ENCODE data around the gene SETD6. TPM values are rescaled to one million over a fixed set of nuclear protein-coding genes. Genes with fewer than 3 reads are reported as not detected.
"Not testable (repeated sequence)": the region's sequence is repeated elsewhere in the genome, so short reads cannot be mapped to it uniquely, and the experiment has no call there.

SETD6 gene
- total RNA-seq, 1 donor from 2014 or later: 25.0 TPM

DNA sequence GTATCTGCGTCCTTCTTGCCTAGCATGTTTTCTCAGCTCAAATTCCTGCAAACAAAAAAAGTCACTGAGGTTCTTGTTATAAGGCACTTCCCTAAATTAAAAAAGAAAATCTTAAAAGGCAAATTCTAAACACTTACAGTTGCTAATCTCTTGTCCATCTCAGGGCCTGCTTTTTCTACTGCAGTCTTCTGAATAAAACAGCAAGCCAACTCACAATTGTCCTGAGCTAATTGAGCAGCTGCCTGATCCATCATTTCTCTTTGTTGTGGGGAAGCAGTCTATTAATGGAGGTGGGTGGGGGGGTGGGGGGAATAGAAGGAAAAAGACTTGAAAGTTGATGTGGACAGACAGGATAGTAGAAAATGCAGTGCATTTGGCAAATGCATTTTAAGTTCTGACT lies 27.0 kb downstream of the SETD6 start:
- H3K4me3 ChIP-seq (ENCODE audit: low read depth, low read length): no peak overlapping the region
- no peak for DNase-seq (ENCODE audit: low read depth)
- TF ChIP-seq, protein P1, sequence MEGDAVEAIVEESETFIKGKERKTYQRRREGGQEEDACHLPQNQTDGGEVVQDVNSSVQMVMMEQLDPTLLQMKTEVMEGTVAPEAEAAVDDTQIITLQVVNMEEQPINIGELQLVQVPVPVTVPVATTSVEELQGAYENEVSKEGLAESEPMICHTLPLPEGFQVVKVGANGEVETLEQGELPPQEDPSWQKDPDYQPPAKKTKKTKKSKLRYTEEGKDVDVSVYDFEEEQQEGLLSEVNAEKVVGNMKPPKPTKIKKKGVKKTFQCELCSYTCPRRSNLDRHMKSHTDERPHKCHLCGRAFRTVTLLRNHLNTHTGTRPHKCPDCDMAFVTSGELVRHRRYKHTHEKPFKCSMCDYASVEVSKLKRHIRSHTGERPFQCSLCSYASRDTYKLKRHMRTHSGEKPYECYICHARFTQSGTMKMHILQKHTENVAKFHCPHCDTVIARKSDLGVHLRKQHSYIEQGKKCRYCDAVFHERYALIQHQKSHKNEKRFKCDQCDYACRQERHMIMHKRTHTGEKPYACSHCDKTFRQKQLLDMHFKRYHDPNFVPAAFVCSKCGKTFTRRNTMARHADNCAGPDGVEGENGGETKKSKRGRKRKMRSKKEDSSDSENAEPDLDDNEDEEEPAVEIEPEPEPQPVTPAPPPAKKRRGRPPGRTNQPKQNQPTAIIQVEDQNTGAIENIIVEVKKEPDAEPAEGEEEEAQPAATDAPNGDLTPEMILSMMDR (conservative IDR thresholded peaks at IDR 0.05; ENCODE audit: low read depth, low read length): no peak

DNA sequence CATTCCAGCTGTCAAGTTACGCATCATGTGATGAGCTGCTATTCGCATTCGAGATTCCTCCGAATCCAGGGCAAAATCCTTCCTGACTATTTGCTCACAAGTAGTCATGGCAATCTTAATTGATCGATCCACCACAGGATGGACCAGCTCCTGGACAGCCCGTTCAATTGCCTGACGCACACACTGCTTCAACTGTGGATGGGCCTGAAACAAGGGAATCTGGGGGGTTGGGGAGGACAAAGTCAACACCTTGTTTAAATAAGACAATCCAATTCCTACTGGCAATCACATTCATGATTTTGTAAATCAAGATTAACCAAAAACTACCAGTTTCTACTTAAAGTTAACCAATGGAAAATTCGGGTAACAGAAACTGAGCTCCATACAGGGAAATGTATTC lies 28.4 kb downstream of the SETD6 start:
- TF ChIP-seq, protein P1 (conservative IDR thresholded peaks at IDR 0.05; ENCODE audit: low read depth, low read length): no peak
- DNase-seq (ENCODE audit: low read depth): no peak
- H3K4me3 ChIP-seq (ENCODE audit: low read depth, low read length): no peak overlapping the region

DNA sequence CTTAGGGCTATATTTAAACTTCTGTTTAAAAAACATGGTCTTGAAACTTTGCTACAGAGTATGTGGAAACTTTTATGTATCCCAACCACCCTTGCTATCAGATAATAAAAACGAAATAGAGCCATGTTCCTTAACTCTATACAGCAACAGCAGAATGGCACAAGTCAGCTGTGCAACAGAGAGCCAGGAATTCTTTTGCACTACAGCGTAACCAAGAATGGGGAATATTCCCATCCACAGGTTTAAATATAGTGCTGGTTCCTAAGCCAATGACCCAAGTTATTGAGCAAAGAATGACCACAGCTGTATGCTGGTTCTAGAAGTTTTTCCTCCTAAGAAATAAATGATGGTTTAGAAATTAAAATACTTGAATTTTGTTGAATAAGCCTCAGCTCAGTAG lies 33.1 kb downstream of the SETD6 start:
- no peak overlapping the region for H3K4me3 ChIP-seq (ENCODE audit: low read depth, low read length)
- DNase-seq (ENCODE audit: low read depth): no peak
- TF ChIP-seq, protein P1 (conservative IDR thresholded peaks at IDR 0.05; ENCODE audit: low read depth, low read length): no peak

DNA sequence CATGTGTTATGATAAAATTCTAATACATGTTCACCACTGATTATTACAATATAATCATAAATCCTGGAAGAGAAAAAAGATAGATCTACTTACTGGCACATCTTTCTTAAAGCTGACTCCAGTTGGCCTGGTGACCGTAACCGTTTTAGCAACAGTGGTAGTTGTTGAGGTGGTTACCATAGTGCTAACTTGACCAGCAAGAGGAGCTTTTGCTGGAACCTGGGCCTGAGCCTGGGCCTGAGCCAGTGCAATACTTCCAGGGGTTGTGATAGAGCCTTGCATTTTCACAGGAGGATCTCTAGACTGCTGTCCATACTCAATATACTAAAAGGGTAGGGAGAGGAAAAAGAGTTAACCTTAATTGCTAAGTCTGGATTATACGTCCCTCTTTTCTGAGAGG lies 36.2 kb downstream of the SETD6 start:
- DNase-seq (ENCODE audit: low read depth): no peak
- H3K4me3 ChIP-seq (ENCODE audit: low read depth, low read length): no peak overlapping the region
- TF ChIP-seq, protein P1 (conservative IDR thresholded peaks at IDR 0.05; ENCODE audit: low read depth, low read length): no peak

DNA sequence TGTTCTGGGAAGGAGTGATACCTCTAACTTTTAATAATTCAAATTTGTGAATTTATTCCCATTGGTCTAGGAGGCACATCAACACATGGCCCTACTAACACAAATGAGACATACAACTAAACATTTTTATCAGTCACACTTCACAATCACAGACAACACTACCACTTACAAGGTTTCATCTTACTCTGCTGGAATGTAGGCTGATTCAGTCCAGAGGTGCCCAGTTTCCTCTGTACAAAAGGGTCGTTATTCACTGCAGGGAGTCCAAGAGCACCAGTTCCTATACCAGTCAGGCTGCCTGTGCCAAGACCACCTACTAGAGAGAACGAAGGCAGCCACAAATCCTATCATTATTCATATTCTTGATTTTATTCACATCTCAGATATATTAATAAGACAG lies 41.4 kb downstream of the SETD6 start:
- DNase-seq (ENCODE audit: low read depth): no peak
- TF ChIP-seq, protein P1 (conservative IDR thresholded peaks at IDR 0.05; ENCODE audit: low read depth, low read length): no peak
- H3K4me3 ChIP-seq (ENCODE audit: low read depth, low read length): no peak overlapping the region

DNA sequence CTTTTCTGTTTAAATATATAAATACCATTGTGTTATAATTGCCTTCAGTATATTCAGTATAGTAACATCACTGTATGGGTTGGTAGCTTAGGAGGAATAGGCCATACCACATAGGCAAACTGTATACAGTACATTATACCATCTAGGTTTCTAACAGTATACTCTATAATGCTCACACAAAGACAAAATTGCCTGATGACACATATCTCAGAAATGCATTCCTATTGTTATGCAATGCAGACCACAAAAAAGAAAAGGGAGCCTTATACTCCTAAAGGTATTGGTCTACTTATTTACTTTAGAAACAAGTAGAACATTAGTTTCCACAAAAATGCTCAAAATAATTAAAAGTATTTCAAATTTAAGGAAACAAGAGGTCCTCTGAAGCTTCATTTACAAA lies 47.9 kb downstream of the SETD6 start:
- H3K4me3 ChIP-seq (ENCODE audit: low read depth, low read length): no peak overlapping the region
- DNase-seq (ENCODE audit: low read depth): no peak
- TF ChIP-seq, protein P1 (conservative IDR thresholded peaks at IDR 0.05; ENCODE audit: low read depth, low read length): no peak

DNA sequence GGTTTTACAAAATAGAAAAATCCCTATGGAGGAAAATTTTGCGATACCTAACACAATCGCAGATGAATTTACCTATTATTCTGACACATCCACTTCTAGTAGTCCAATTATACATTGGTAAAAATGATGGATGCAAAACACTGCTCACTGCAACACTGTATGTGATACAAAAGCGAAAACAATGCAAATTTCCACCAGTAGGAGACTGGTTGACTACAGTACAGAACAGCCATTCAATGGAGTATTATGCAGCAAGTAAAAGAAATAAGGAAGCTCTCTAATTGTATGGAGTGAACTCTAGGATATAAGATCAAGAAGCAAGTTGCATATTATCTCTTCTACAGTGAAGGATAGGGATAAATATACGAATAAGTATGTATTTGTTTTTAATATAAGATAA lies 48.5 kb downstream of the SETD6 start:
- no peak for DNase-seq (ENCODE audit: low read depth)
- no peak overlapping the region for H3K4me3 ChIP-seq (ENCODE audit: low read depth, low read length)
- TF ChIP-seq, protein P1 (conservative IDR thresholded peaks at IDR 0.05; ENCODE audit: low read depth, low read length): no peak

DNA sequence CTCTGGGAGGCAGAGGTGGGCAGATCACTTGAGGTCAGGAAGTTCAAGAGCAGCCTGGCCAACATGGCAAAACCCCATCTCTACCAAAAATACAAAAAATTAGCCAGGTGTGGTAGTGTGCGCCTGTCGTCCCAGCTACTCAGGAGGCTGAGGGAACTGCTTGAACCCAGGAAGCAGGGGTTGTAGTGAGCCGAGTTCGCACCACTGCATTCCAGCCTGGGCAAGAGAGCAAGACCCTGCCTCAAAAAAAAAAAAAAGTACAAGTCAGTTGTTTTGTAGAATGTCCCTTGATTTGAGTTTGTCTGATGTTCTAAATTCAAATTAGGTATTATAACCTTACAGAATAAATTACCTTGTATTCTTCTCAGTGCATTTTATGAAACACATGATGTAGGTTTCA lies 50.4 kb downstream of the SETD6 start:
- DNase-seq (ENCODE audit: low read depth): not testable (repeated sequence)

More for the DNA sequence above, 50.4 kb downstream of the SETD6 start:
- not testable (repeated sequence) for H3K4me3 ChIP-seq (ENCODE audit: low read depth, low read length)

All from epithelial cell of proximal tubule (primary cell).